Raji (cell line): ENCODE results near the gene GORASP1.

Experiments used
- POLR2A ChIP-seq: IDR thresholded peaks from 2 replicates; pipeline ENCODE4 v1.6.1; 2011; ENCODE audit warnings: low read depth, low read length, control low read depth; ENCODE audit not compliant: insufficient read depth

GORASP1 gene

GRCh38 chr3:39102504-39103323 is 4.7 kb downstream of the GORASP1 start:
- no peak for TF ChIP-seq POLR2A

GRCh38 chr3:39101022-39101689 is 6.3 kb downstream of the GORASP1 start:
- no peak for TF ChIP-seq POLR2A

- TF ChIP-seq POLR2A, result no peak
These were observed 6.9 kb downstream of the GORASP1 start for GRCh38 chr3:39100500-39100886.

- no peak for TF ChIP-seq POLR2A
These were observed 7.5 kb downstream of the GORASP1 start for GRCh38 chr3:39099738-39100499.

DNA sequence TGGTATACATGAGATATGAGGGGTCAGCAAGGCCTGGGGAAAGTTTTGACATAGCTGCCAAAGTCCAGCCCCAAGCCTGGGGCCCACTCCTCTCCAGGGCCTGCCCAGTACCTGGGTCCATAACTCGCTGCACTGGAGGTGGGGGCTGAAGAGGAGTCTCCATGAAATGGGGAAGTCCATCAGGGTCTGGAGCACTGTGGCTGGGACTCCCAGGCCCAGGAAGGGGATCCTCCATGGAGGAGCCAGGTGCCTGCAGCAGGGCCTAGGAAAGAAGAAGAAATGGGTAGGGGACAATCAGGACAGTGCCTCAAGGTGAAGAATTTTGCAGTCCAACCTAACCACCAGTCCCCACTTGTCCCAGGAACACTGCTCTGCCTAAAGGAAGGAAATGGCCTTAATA is 8.2 kb downstream of the GORASP1 start:
- no peak for TF ChIP-seq POLR2A

GRCh38 chr3:39098473-39099000 is 8.9 kb downstream of the GORASP1 start:
- no peak for TF ChIP-seq POLR2A

DNA sequence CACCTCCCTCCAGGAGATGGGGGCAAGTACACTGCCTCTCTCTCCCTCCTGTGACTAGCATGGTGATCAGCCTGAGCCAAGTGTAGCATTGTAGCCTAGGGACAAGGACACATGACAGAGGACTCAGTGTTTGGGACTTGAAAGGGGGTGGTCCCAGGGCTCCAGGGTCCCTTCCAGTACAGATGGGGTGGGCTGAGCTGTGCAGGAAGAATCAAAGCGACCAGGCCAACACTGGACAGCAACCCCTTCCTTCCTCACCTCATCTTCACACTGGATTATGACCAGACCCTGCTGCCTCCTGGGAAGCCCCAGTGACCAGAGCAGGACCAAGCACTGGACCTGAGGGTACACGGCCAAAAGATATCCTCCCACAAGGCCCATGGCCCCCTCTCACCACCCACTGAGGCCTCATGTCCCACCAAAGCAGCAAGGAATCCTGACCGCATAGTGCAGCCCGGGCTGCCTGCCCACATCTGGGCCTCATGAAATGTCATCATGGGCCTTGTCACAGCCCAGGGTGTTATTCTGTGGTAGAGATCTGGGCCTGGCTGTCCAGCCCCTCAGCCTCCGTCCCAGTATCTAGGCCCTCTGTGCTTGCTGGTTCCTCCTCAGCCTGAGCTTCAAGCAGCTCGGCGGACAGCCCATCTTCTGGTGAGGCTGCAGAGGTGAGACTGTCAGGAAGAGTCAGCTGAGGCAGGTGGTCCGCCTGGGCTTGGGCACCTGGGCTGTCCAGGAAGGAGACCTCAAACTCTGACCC is 9.5 kb downstream of the GORASP1 start:
- no peak for TF ChIP-seq POLR2A

DNA sequence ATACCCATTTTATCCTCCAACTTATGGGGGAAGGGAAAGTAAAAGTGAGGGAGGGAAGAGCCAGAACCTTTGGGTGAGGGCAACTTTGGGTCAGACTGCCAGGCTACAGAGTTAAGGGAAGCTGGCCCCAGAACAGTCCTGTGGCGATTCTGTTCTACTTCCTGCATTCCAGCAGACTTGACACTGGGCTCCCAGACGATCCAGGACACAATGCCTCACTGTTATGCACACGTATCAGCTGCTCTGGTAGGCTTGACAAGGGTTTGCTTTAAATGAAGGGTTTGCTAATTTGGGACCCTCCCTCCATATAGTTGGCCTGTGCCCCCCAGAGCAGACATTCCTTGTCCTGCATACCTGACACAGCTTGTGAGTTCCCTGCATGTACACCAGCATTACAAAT is 10.7 kb downstream of the GORASP1 start:
- no peak for TF ChIP-seq POLR2A

- TF ChIP-seq POLR2A, result no peak
These were observed 11.6 kb downstream of the GORASP1 start for GRCh38 chr3:39095778-39096177.

DNA sequence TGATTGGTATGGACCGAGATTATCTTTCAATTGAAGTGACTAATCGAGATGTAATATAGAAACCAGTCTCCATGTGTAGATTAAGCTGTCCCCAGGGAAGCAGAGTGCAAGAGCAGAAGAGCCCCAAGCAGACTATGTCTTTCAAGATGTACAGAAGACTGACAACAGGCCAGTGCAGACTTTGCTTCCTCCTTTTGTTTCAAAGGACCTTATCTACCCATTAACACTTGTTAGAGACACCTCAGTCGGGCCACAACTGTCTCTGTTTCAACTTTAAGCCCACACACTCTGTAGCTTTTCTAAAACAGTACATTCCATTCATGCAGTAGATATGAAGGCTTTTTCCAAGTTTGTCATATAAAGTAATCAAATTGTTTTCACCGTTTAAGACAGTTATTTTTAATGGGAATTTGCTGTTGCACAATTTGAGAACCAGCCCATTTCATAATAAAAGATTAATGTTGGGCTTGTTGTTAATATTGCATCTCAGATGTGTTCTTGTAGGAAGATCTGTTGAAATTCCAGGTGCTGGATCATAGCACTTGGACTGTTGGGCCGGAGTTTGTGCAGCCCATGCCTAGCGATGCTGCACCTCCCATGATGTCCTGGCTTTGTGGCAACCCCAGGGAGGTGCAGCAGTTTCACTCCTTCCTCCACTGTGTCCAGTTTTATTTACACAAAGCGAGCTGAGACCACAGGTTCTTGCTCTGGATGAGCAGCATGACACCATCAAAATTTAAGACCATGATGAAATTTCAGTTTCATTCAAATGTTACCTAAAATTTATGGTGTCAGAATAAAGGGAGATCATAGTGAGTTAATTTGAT is 12.4 kb downstream of the GORASP1 start:
- TF ChIP-seq POLR2A, result no peak

DNA sequence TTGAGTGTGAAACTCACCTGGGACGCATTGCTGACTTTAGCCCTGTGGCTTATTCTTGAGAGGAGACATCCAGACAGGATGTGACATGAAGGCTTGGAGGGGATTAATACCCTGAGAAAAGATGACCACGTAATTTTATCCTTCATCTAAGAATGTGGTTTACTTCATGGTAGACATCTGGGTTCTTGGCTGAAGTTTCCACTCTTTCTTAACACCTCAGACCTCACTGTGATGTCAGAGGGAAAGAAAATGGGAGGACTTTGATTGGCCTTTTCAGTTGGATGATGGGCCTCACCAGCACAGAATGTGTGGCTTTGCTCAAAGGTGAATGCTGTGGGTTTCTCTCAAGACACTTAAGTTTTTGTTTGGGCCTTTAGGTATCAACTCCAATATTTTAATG is 16.5 kb downstream of the GORASP1 start:
- TF ChIP-seq POLR2A, result no peak

- no peak for TF ChIP-seq POLR2A
These were observed 18.5 kb downstream of the GORASP1 start for GRCh38 chr3:39088889-39089288.

DNA sequence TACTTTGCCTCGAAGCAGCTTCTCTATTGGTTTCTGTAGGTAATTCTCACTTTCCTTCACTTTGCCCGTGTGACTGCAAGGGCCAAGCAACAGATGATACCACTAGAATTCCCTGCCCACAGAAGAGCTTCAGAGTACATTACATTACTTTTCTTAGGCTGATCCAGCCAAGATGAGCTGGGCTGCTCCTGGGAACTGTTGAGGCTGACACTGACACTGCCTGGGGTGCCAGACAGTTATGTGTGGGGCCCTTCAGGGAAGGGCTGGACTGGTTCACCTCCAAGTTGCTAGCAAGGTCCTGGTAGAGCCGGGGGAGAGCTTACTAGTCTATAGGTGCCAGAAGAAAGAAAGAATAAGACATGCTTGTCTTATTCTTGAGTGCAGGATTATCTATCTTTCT is 19.0 kb downstream of the GORASP1 start:
- no peak for TF ChIP-seq POLR2A

DNA sequence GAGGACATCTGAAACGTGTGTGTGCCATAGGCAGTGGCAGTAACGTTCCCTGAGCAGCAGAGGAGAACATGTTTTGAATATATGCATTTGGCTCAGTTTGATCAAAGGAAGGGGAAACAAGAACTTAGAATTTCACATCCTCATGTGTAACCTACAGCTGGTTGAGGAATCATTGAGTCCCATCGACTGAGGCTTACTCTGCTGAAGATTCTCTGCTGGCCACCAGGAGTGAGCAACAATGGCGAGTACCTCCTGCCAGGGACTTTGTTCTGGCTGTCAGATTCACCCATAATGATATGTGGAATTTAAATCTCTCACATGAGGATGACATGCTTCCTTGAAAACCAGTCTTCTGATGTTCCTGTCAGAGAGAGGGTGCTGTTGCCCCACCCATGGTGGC is 21.3 kb downstream of the GORASP1 start:
- no peak for TF ChIP-seq POLR2A
